Mesenchymal stem cell (in vitro differentiated cells and primary cell): ENCODE measurements around the gene MGAT4A.

ENCODE experiments used
- DNase-seq: peaks from one replicate; pipeline ENCODE4 v3.0.0-alpha.2; 2013
- H2AFZ ChIP-seq: one replicate; pipeline ENCODE4 v1.6.1; 2013; ENCODE audit warnings: low read depth, mild to moderate bottlenecking, control low read depth, inconsistent platforms, low read length, moderate library complexity
- H2AK5ac ChIP-seq: 2 replicates; pipeline ENCODE4 v1.6.1; 2013; ENCODE audit warnings: low read length, moderate library complexity, mild to moderate bottlenecking, inconsistent platforms; ENCODE audit not compliant: severe bottlenecking
- H2BK120ac ChIP-seq: one replicate; pipeline ENCODE4 v1.6.1; 2013; ENCODE audit warnings: low read depth, mild to moderate bottlenecking, inconsistent platforms, low read length, moderate library complexity
- H2BK12ac ChIP-seq, 2 experiments: one replicate each; pipeline ENCODE4 v1.6.1; 2013; ENCODE audit warnings: inconsistent platforms in 2 of 2, low read length in 2 of 2, mild to moderate bottlenecking in 2 of 2, moderate library complexity in 2 of 2, control low read depth in 1 of 2
- H2BK15ac ChIP-seq: one replicate; pipeline ENCODE4 v1.6.1; 2013; ENCODE audit warnings: mild to moderate bottlenecking, low read depth, inconsistent platforms; ENCODE audit not compliant: poor library complexity, severe bottlenecking
- H2BK5ac ChIP-seq: 2 replicates; pipeline ENCODE4 v1.6.1; 2013; ENCODE audit warnings: low read depth, mild to moderate bottlenecking, low read length, control low read depth, inconsistent platforms; ENCODE audit not compliant: poor library complexity, severe bottlenecking
- H3K14ac ChIP-seq, 2 experiments: one replicate each; pipeline ENCODE4 v1.6.1; 2013; ENCODE audit warnings: inconsistent platforms in 2 of 2, low read length in 2 of 2, control low read depth in 1 of 2, mild to moderate bottlenecking in 1 of 2, moderate library complexity in 1 of 2
- H3K18ac ChIP-seq, 2 experiments: one replicate each; pipeline ENCODE4 v1.6.1; 2013; ENCODE audit warnings: inconsistent platforms in 2 of 2, low read length in 2 of 2, control low read depth in 1 of 2, low read depth in 1 of 2, mild to moderate bottlenecking in 1 of 2
- H3K23ac ChIP-seq, 2 experiments: one replicate each; pipeline ENCODE4 v1.6.1; 2013; ENCODE audit warnings: inconsistent platforms in 2 of 2, low read length in 2 of 2, mild to moderate bottlenecking in 2 of 2, moderate library complexity in 2 of 2, control low read depth in 1 of 2
- H3K27ac ChIP-seq: 2 replicates; pipeline ENCODE4 v1.5.1; 2013; ENCODE audit warnings: mild to moderate bottlenecking, moderate library complexity, low read length, control low read depth, inconsistent platforms; ENCODE audit not compliant: poor library complexity, severe bottlenecking
- H3K27me3 ChIP-seq, 2 experiments: 2 replicates each; pipeline versions ENCODE4 v1.6.1 to v1.7.0; 2013; ENCODE audit warnings: low read length in 2 of 2, mild to moderate bottlenecking in 2 of 2, moderate library complexity in 2 of 2, control low read depth in 1 of 2, inconsistent platforms in 1 of 2; ENCODE audit not compliant: control insufficient read depth in 1 of 2, insufficient read depth in 1 of 2
- H3K36me3 ChIP-seq, 2 experiments: 2 replicates each; pipeline versions ENCODE4 v1.6.1 to v1.7.0; 2013; ENCODE audit warnings: low read length in 2 of 2, control low read depth in 1 of 2, inconsistent platforms in 1 of 2, low read depth in 1 of 2, mild to moderate bottlenecking in 1 of 2; ENCODE audit not compliant: insufficient read depth in 2 of 2, control insufficient read depth in 1 of 2
- H3K4ac ChIP-seq, 2 experiments: one replicate each; pipeline ENCODE4 v1.6.1; 2013; ENCODE audit warnings: inconsistent platforms in 2 of 2, low read length in 2 of 2, mild to moderate bottlenecking in 2 of 2, moderate library complexity in 2 of 2, control low read depth in 1 of 2, low read depth in 1 of 2
- H3K4me1 ChIP-seq: 2 replicates; pipeline ENCODE4 v1.6.1; 2013; ENCODE audit warnings: low read depth, low read length, control low read depth; ENCODE audit not compliant: control insufficient read depth, insufficient read depth
- H3K4me2 ChIP-seq: 2 replicates; pipeline ENCODE4 v1.6.1; 2013; ENCODE audit warnings: low read length, mild to moderate bottlenecking, inconsistent platforms; ENCODE audit not compliant: poor library complexity, severe bottlenecking
- H3K4me3 ChIP-seq, 2 experiments: 2 replicates each; pipeline versions ENCODE4 v1.5.1 to v1.7.0; 2013; ENCODE audit warnings: low read length in 2 of 2, mild to moderate bottlenecking in 2 of 2, control low read depth in 1 of 2, low read depth in 1 of 2; ENCODE audit not compliant: insufficient read depth in 1 of 2
- H3K79me1 ChIP-seq: replicated peaks from 2 replicates; pipeline ENCODE4 v1.6.1; 2013; ENCODE audit warnings: mild to moderate bottlenecking, control low read depth, low read length, inconsistent platforms; ENCODE audit not compliant: poor library complexity, severe bottlenecking
- H3K9ac ChIP-seq: 2 replicates; pipeline ENCODE4 v1.7.0; 2013; ENCODE audit warnings: mild to moderate bottlenecking, low read length, moderate library complexity
- H3K9me3 ChIP-seq: 2 replicates; pipeline ENCODE4 v1.7.0; 2013; ENCODE audit warnings: mild to moderate bottlenecking, low read length; ENCODE audit not compliant: control insufficient read depth
- H4K8ac ChIP-seq: one replicate; pipeline ENCODE4 v1.6.1; 2013; ENCODE audit warnings: inconsistent platforms, mild to moderate bottlenecking, low read length, moderate library complexity
- H4K91ac ChIP-seq: one replicate; pipeline ENCODE4 v1.6.1; 2013; ENCODE audit warnings: mild to moderate bottlenecking, low read length, inconsistent platforms
- WGBS: methylation state at CpG from one replicate; pipeline ENCODE4 v1.1.7; 2013; ENCODE audit warnings: mixed read lengths; 5-methylcytosine and 5-hydroxymethylcytosine counted together

The MGAT4A gene

GRCh38 chr2:98571121-98571701 is 159.7 kb downstream of the MGAT4A start:
- no peak overlapping the region for H3K27ac ChIP-seq
- no peaks in the 10 kb centered on the region for H3K27me3 ChIP-seq
- no peak overlapping the region for H3K9ac ChIP-seq
- no peak overlapping the region for H3K23ac ChIP-seq
- H3K9me3 ChIP-seq, result no peaks in the 10 kb centered on the region
- H2AFZ ChIP-seq, result no peak overlapping the region
- WGBS, result 94% methylated on average over 13 of the region's 13 CpGs
- no peak overlapping the region for H2BK12ac ChIP-seq
- no peak overlapping the region for H4K8ac ChIP-seq
- peaks cover 59 to 74% of the 10 kb centered on the region in 2 experiments for H3K36me3 ChIP-seq
- H3K79me1 ChIP-seq, result no peaks in the 10 kb centered on the region
- H3K4me3 ChIP-seq, result no peak overlapping the region
- no peak for DNase-seq
- no peak overlapping the region for H3K18ac ChIP-seq
- no peak overlapping the region for H2BK5ac ChIP-seq
- no peak overlapping the region for H3K4me2 ChIP-seq
- no peak overlapping the region for H2BK120ac ChIP-seq
- peaks cover 3% of the 10 kb centered on the region for H3K4me1 ChIP-seq
- H4K91ac ChIP-seq, result no peak overlapping the region
- no peak overlapping the region for H3K14ac ChIP-seq
- H2BK15ac ChIP-seq, result no peak overlapping the region
- no peak overlapping the region for H2AK5ac ChIP-seq
- H3K4ac ChIP-seq, result no peak overlapping the region

GRCh38 chr2:98570356-98570755 is 160.6 kb downstream of the MGAT4A start:
- Histone ChIP-seq H3K9ac (no peak overlapping the region), H3K4me3 (no peak overlapping the region), H3K79me1 (no peaks in the 10 kb centered on the region), H2BK5ac (no peak overlapping the region), H4K91ac (no peak overlapping the region), H3K27me3 (no peaks in the 10 kb centered on the region), H3K4ac (no peak overlapping the region), H3K27ac (no peak overlapping the region), H3K23ac (no peak overlapping the region), H3K18ac (no peak overlapping the region), H2BK12ac (no peak overlapping the region), H3K14ac (no peak overlapping the region), H2AK5ac (no peak overlapping the region), H3K36me3 (peaks cover 67 to 80% of the 10 kb centered on the region in 2 experiments), H3K4me1 (peaks cover 3% of the 10 kb centered on the region), H3K4me2 (no peak overlapping the region), H2BK15ac (no peak overlapping the region), H3K9me3 (no peaks in the 10 kb centered on the region), H4K8ac (no peak overlapping the region), H2BK120ac (no peak overlapping the region), H2AFZ (no peak overlapping the region)
- DNase-seq, result no peak
- WGBS, result 98% methylated on average over 5 of the region's 5 CpGs

- Histone ChIP-seq H3K9me3 (no peaks in the 10 kb centered on the region), H2BK15ac (no peak overlapping the region), H3K14ac (no peak overlapping the region), H2AFZ (no peak overlapping the region), H4K8ac (no peak overlapping the region), H4K91ac (no peak overlapping the region), H3K36me3 (peaks cover 72 to 80% of the 10 kb centered on the region in 2 experiments), H2BK120ac (no peak overlapping the region), H3K79me1 (no peaks in the 10 kb centered on the region), H3K4me3 (no peak overlapping the region), H3K9ac (no peak overlapping the region), H3K4me1 (peaks cover 3% of the 10 kb centered on the region), H3K4ac (no peak overlapping the region), H2AK5ac (no peak overlapping the region), H3K27ac (no peak overlapping the region), H3K23ac (no peak overlapping the region), H3K4me2 (no peak overlapping the region), H3K18ac (no peak overlapping the region), H2BK5ac (no peak overlapping the region), H2BK12ac (no peak overlapping the region), H3K27me3 (no peaks in the 10 kb centered on the region)
- DNase-seq, result no peak
- 99% methylated on average over 13 of the region's 13 CpGs for WGBS
These were observed 161.0 kb downstream of the MGAT4A start for GRCh38 chr2:98569915-98570314.

GRCh38 chr2:98569197-98569793 is 161.6 kb downstream of the MGAT4A start:
- Histone ChIP-seq H2BK12ac (no peak overlapping the region), H3K18ac (no peak overlapping the region), H4K8ac (no peak overlapping the region), H2AK5ac (no peak overlapping the region), H3K23ac (no peak overlapping the region), H2BK120ac (no peak overlapping the region), H3K9ac (no peak overlapping the region), H3K4me1 (peaks cover 3% of the 10 kb centered on the region), H3K4me2 (no peak overlapping the region), H3K36me3 (peaks cover 78 to 83% of the 10 kb centered on the region in 2 experiments), H3K9me3 (no peaks in the 10 kb centered on the region), H2BK5ac (no peak overlapping the region), H3K27ac (no peak overlapping the region), H4K91ac (no peak overlapping the region), H3K14ac (no peak overlapping the region), H3K79me1 (no peaks in the 10 kb centered on the region), H2AFZ (no peak overlapping the region), H3K4me3 (no peak overlapping the region), H3K4ac (no peak overlapping the region), H2BK15ac (no peak overlapping the region), H3K27me3 (no peaks in the 10 kb centered on the region)
- DNase-seq, result peak; percentile 18
- 72% methylated on average over 19 of the region's 19 CpGs for WGBS
